K562 (cell line): Measurements from ENCODE around the gene NSRP1. TPM values are rescaled to one million over a fixed set of nuclear protein-coding genes. Genes with fewer than 3 reads are reported as not detected.

Source experiments
- BCOR ChIP-seq: fragments of 450-650 bp; IDR thresholded peaks from 2 replicates; pipeline ENCODE4 v1.6.1; 2016
- KAT2B ChIP-seq: IDR thresholded peaks from one replicate; pipeline ENCODE4 v1.6.1; 2012; ENCODE audit warnings: low read depth, mild to moderate bottlenecking, control low read depth, inconsistent platforms, low read length, moderate library complexity
- MYNN ChIP-seq, 2 experiments: sonication (generic); formaldehyde crosslinking in 1 of 2; IDR thresholded peaks; 2 replicates each; pipeline versions ENCODE4 v1.5.0 to v1.6.1; 2016 to 2020; ENCODE audit warnings: antibody characterized with exemption in 1 of 2, missing genetic modification reagents in 1 of 2
- SRSF7 ChIP-seq: fragments of 200-400 bp; formaldehyde crosslinking; optimal IDR thresholded peaks from 2 replicates; pipeline ENCODE3; 2017; ENCODE audit warnings: mild to moderate bottlenecking, low read depth, low read length
- THAP12 ChIP-seq: fragments of 250-450 bp; sonication (Bioruptor Pico); IDR thresholded peaks from 2 replicates; pipeline ENCODE4 v1.9.0; 2021; ENCODE audit warnings: mild to moderate bottlenecking, inconsistent platforms
- ZC3H4 ChIP-seq: sonication (generic); formaldehyde crosslinking; IDR thresholded peaks from 2 replicates; pipeline ENCODE4 v1.9.0; 2021; ENCODE audit warnings: missing genetic modification reagents, borderline replicate concordance
- ZFX ChIP-seq: sonication (generic); formaldehyde crosslinking; IDR thresholded peaks from 2 replicates; pipeline ENCODE4 v1.8.0; 2022; ENCODE audit warnings: mild to moderate bottlenecking, missing genetic modification reagents, moderate library complexity
- ZNF280A ChIP-seq: fragments of 450-650 bp; IDR thresholded peaks from 2 replicates; pipeline ENCODE4 v1.6.1; 2018; ENCODE audit warnings: mild to moderate bottlenecking, low read depth; ENCODE audit not compliant: partially characterized antibody
- ZNF444 ChIP-seq: fragments of 250-450 bp; sonication (Bioruptor Pico); IDR thresholded peaks from 2 replicates; pipeline ENCODE4 v1.4.0; 2020; ENCODE audit warnings: mild to moderate bottlenecking, moderate library complexity
- ZNF79 ChIP-seq: fragments of 250-450 bp; sonication (Bioruptor Pico); IDR thresholded peaks from 2 replicates; pipeline ENCODE4 v1.4.0; 2020; ENCODE audit warnings: low read depth, mild to moderate bottlenecking, moderate library complexity
- polyA plus RNA-seq, 8 experiments: library from polyadenylated mRNA; depleted of rRNA in 4 of 8; stranded (reverse) in 5 of 8; unstranded in 3 of 8; fragments of >200 nt; fragmentation: Nextera tagmentation in 2 of 8; fragmentation: Illumina TruSeq in 1 of 8; extraction: Ambion mirVana in 2 of 8; extraction: Trizol in 1 of 8; gene quantifications; 2 replicates each; pipeline versions ENCODE4 v1.2.1 to v1.2.3, GENCODE V29; 2011 to 2014; ENCODE audit warnings: inconsistent platforms in 1 of 8, missing spikeins in 1 of 8
- total RNA-seq, 7 experiments: library from RNA; depleted of rRNA in 6 of 7; stranded (reverse); fragments of >200 nt in 6 of 7; fragmentation: Illumina TruSeq in 2 of 7; extraction: Trizol in 2 of 7; gene quantifications; 2 replicates each; pipeline versions ENCODE4 v1.2.1 to v1.2.3, GENCODE V29; 2011 to 2021; ENCODE audit warnings: low replicate concordance in 1 of 7

NSRP1 gene
- total and polyA plus RNA-seq, 9 of the 15 experiments (the other 6 are each of a cell fraction or from before 2014, with no cell fraction given): 18.4 to 68.6 (median 32.7) TPM

GRCh38 chr17:30165960-30166359, 49.3 kb downstream of the NSRP1 start (continued):
- no peak for TF ChIP-seq THAP12 (CRISPR knock-in tag)
- TF ChIP-seq SRSF7: no peak
- TF ChIP-seq ZNF79 (CRISPR knock-in tag): no peak
- no peak for TF ChIP-seq KAT2B
- no peak for TF ChIP-seq ZC3H4
- no peak for TF ChIP-seq ZNF280A
- TF ChIP-seq ZFX (CRISPR knock-in tag): no peak
- no peak for TF ChIP-seq MYNN (IDR thresholded peaks at IDR 0.05)
- TF ChIP-seq MYNN (CRISPR knock-in tag; IDR thresholded peaks at IDR 0.05): no peak
- TF ChIP-seq BCOR: no peak
- TF ChIP-seq ZNF444: no peak
- TF ChIP-seq, all 486 proteins: peak for 0
